Kidney epithelial cell (primary cell): ENCODE results near the gene APOO. TPM values are rescaled to one million over a fixed set of nuclear protein-coding genes. Genes with fewer than 3 reads are reported as not detected.
A peak's percentile ranks its signal among the peaks of the same experiment; 100 is the strongest.
"Not testable (repeated sequence)": the region's sequence is repeated elsewhere in the genome, so short reads cannot be mapped to it uniquely, and the experiment has no call there.

ENCODE experiments used
- DNase-seq: peaks from one replicate; pipeline ENCODE4 v3.0.0-alpha.2; 2010; ENCODE audit warnings: low read depth
- H3K27me3 ChIP-seq: 2 replicates; pipeline ENCODE4 v1.6.0; 2011; ENCODE audit warnings: low read length; ENCODE audit not compliant: control insufficient read depth, insufficient read depth
- H3K36me3 ChIP-seq: 2 replicates; pipeline ENCODE4 v1.5.1; 2011; ENCODE audit warnings: low read length; ENCODE audit not compliant: control insufficient read depth, insufficient read depth
- H3K4me3 ChIP-seq: 2 replicates; pipeline ENCODE4 v1.5.1; 2011; ENCODE audit warnings: low read depth, mild to moderate bottlenecking, control low read depth, low read length
- total RNA-seq: library from RNA; depleted of rRNA; stranded (reverse); fragments of >200 nt; gene quantifications from 2 replicates; pipeline ENCODE4 v1.2.3, GENCODE V29; 2015
- TF ChIP-seq, protein P1 (sequence below): IDR thresholded peaks from 2 replicates; pipeline ENCODE4 v1.5.1; 2011; ENCODE audit warnings: mild to moderate bottlenecking, moderate library complexity, low read length, control low read depth, inconsistent platforms; ENCODE audit not compliant: insufficient read depth, poor library complexity, severe bottlenecking

The APOO gene
- total RNA-seq, 1 donor from 2014 or later = 17.3 TPM

GRCh38 chrX:23901805-23902204 is 5.9 kb downstream of the APOO start:
- TF ChIP-seq, protein P1, sequence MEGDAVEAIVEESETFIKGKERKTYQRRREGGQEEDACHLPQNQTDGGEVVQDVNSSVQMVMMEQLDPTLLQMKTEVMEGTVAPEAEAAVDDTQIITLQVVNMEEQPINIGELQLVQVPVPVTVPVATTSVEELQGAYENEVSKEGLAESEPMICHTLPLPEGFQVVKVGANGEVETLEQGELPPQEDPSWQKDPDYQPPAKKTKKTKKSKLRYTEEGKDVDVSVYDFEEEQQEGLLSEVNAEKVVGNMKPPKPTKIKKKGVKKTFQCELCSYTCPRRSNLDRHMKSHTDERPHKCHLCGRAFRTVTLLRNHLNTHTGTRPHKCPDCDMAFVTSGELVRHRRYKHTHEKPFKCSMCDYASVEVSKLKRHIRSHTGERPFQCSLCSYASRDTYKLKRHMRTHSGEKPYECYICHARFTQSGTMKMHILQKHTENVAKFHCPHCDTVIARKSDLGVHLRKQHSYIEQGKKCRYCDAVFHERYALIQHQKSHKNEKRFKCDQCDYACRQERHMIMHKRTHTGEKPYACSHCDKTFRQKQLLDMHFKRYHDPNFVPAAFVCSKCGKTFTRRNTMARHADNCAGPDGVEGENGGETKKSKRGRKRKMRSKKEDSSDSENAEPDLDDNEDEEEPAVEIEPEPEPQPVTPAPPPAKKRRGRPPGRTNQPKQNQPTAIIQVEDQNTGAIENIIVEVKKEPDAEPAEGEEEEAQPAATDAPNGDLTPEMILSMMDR = peak; percentile 53
- Histone ChIP-seq H3K27me3 (no peaks in the 10 kb centered on the region), H3K4me3 (no peak overlapping the region), H3K36me3 (no peaks in the 10 kb centered on the region)
- peak; percentile 42 for DNase-seq

- H3K27me3 ChIP-seq = no peaks in the 10 kb centered on the region
- TF ChIP-seq, protein P1 = no peak
- H3K36me3 ChIP-seq = no peaks in the 10 kb centered on the region
- no peak overlapping the region for H3K4me3 ChIP-seq
- DNase-seq = peak; percentile 78
Measured at GRCh38 chrX:23901060-23901459, 6.7 kb downstream of the APOO start.

DNA sequence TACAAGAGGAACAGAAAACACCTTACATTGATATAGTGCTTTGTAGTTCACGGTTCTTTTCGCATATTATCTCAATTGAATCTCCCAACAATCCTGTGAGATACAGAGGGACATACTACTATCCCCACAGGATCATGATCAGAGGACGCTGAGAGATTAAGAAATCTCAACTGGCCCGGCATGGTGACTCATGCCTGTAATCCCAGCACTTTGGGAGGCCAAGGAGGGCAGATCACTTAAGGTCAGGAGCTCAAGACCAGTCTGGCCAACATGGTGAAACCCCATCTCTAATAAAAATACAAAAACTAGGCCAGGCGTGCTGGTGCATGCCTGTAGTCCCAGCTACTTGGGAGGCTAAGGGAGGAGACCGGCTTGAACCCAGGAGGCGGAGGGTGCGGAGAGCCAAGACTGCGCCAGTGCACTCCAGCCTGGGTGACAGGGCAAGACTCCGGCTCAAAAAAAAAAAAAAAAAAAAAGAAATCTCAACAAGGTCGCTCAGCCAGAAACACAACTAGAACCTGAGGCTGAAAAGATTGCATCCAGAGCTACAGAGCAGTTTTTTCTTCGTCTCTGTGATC is 7.4 kb downstream of the APOO start:
- no peak for DNase-seq
- Histone ChIP-seq H3K4me3 (no peak overlapping the region), H3K27me3 (no peaks in the 10 kb centered on the region), H3K36me3 (no peaks in the 10 kb centered on the region)
- TF ChIP-seq, protein P1 = no peak

- TF ChIP-seq, protein P1 = no peak
- Histone ChIP-seq H3K27me3 (no peaks in the 10 kb centered on the region), H3K36me3 (no peaks in the 10 kb centered on the region), H3K4me3 (no peak overlapping the region)
- no peak for DNase-seq
Measured at GRCh38 chrX:23898412-23898959, 9.3 kb downstream of the APOO start.

- Histone ChIP-seq H3K4me3 (no peak overlapping the region), H3K27me3 (no peaks in the 10 kb centered on the region), H3K36me3 (no peaks in the 10 kb centered on the region)
- no peak for DNase-seq
- TF ChIP-seq, protein P1 = no peak
Measured at GRCh38 chrX:23896981-23897380, 10.8 kb downstream of the APOO start.

GRCh38 chrX:23896539-23896938 is 11.2 kb downstream of the APOO start:
- not testable (repeated sequence) for H3K27me3 ChIP-seq, H3K4me3 ChIP-seq, H3K36me3 ChIP-seq, DNase-seq

DNA sequence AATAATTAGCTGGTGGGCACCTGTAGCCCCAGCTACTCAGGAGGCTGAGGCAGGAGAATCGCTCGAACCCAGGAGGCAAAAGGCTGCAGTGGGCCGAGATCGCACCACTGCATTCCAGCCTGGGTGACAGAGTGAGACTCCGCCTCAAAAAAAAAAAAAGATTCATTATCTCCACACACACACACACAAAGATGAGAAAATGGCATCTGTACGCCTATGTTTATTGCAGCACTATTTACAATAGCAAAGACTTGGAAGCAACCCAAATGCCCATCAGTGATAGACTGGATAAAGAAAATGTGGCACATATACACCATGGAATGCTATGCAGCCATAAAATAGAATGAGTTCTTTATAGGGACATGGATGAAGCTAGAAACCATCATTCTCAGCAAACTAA is 12.7 kb downstream of the APOO start:
- H3K36me3 ChIP-seq, H3K27me3 ChIP-seq, H3K4me3 ChIP-seq, DNase-seq: not testable (repeated sequence)
